ENCODE results near the gene ST7L.

The ST7L gene

DNA sequence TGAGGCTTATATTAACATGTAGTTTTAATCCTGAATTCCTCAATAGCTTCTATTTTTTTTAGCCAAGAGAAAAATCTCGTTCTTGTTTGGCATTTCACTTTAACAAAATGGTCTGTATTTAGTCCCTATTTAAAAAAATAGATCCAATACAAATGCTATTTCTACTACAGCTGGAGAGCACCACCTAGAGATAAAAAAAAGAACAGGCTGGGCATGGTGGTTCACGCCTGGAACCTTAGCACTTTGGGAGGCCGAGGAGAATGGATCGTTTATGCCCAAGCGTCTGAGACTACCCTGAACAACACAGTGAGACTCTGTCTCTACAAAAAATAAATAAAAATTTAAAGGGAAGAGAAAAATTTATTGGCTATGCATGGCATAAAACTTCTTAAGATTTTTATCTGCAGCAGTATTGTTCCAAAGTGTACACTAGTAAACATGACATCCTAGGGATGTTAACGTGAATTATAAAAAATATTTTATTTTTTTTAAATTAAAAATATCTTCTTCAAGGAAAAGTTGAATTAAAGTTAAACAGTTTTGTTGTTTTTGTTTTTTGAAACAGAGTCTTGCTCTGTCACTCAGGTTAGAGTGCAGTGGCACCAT lies 4.4 kb downstream of the ST7L start:
- H3K27ac ChIP-seq (ENCODE audit: low read length) = no peak overlapping the region
- H3K4me3 ChIP-seq (ENCODE audit: low read length) = no peak overlapping the region
- H3K9me3 ChIP-seq (ENCODE audit: control insufficient read depth, low read depth, low read length) = no peaks in the 10 kb centered on the region
- H3K9ac ChIP-seq (ENCODE audit: low read length) = no peak overlapping the region
- no peaks in the 10 kb centered on the region for H3K27me3 ChIP-seq (ENCODE audit: control insufficient read depth, insufficient read depth, low read length)
- peaks cover 38% of the 10 kb centered on the region for H3K36me3 ChIP-seq (ENCODE audit: control insufficient read depth, low read depth, low read length)
- H3K4me1 ChIP-seq (ENCODE audit: control insufficient read depth, low read depth, low read length) = peaks cover 5% of the 10 kb centered on the region

- H3K9ac ChIP-seq (ENCODE audit: low read length) = no peak overlapping the region
- no peak overlapping the region for H3K4me3 ChIP-seq (ENCODE audit: low read length)
- H3K9me3 ChIP-seq (ENCODE audit: control insufficient read depth, low read depth, low read length) = no peaks in the 10 kb centered on the region
- peaks cover 46% of the 10 kb centered on the region for H3K36me3 ChIP-seq (ENCODE audit: control insufficient read depth, low read depth, low read length)
- no peak overlapping the region for H3K27ac ChIP-seq (ENCODE audit: low read length)
- H3K4me1 ChIP-seq (ENCODE audit: control insufficient read depth, low read depth, low read length) = no peaks in the 10 kb centered on the region
- no peaks in the 10 kb centered on the region for H3K27me3 ChIP-seq (ENCODE audit: control insufficient read depth, insufficient read depth, low read length)
Observed at GRCh38 chr1:112605633-112606327, 13.2 kb downstream of the ST7L start.

DNA sequence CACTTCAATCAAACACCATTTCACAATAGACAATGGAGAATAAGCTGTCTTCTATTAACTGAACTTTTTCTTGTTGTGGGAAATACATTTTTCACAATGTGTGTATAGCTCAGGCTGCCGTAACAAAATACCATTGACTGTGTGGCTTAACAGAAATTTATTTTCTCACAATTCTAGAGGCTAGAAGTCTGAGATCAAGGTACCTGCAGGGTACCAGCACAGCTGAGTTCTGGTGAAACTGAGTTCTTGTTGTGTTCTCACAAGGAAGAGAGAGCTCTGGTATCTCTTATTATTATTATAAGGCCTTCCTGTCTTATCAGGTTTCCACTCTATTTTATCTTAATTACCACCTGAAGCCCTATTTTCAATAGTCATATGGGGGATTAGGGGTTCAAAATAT lies 15.4 kb downstream of the ST7L start:
- Histone ChIP-seq H3K9ac (ENCODE audit: low read length) (no peak overlapping the region), H3K27me3 (ENCODE audit: control insufficient read depth, insufficient read depth, low read length) (no peaks in the 10 kb centered on the region), H3K27ac (ENCODE audit: low read length) (no peak overlapping the region), H3K4me1 (ENCODE audit: control insufficient read depth, low read depth, low read length) (no peaks in the 10 kb centered on the region), H3K4me3 (ENCODE audit: low read length) (no peak overlapping the region), H3K9me3 (ENCODE audit: control insufficient read depth, low read depth, low read length) (no peaks in the 10 kb centered on the region), H3K36me3 (ENCODE audit: control insufficient read depth, low read depth, low read length) (peaks cover 37% of the 10 kb centered on the region)

- Histone ChIP-seq H3K27me3 (ENCODE audit: control insufficient read depth, insufficient read depth, low read length) (no peaks in the 10 kb centered on the region), H3K4me1 (ENCODE audit: control insufficient read depth, low read depth, low read length) (no peaks in the 10 kb centered on the region), H3K9ac (ENCODE audit: low read length) (no peak overlapping the region), H3K27ac (ENCODE audit: low read length) (no peak overlapping the region), H3K36me3 (ENCODE audit: control insufficient read depth, low read depth, low read length) (peaks cover 33% of the 10 kb centered on the region), H3K9me3 (ENCODE audit: control insufficient read depth, low read depth, low read length) (no peaks in the 10 kb centered on the region), H3K4me3 (ENCODE audit: low read length) (no peak overlapping the region)
Observed at GRCh38 chr1:112603012-112603411, 15.9 kb downstream of the ST7L start.

- H3K4me3 ChIP-seq (ENCODE audit: low read length) = no peak overlapping the region
- H3K36me3 ChIP-seq (ENCODE audit: control insufficient read depth, low read depth, low read length) = peaks cover 29% of the 10 kb centered on the region
- H3K27ac ChIP-seq (ENCODE audit: low read length) = no peak overlapping the region
- H3K4me1 ChIP-seq (ENCODE audit: control insufficient read depth, low read depth, low read length) = no peaks in the 10 kb centered on the region
- H3K9ac ChIP-seq (ENCODE audit: low read length) = no peak overlapping the region
- H3K27me3 ChIP-seq (ENCODE audit: control insufficient read depth, insufficient read depth, low read length) = no peaks in the 10 kb centered on the region
- H3K9me3 ChIP-seq (ENCODE audit: control insufficient read depth, low read depth, low read length) = no peaks in the 10 kb centered on the region
Observed at GRCh38 chr1:112599477-112599876, 19.5 kb downstream of the ST7L start.

- Histone ChIP-seq H3K27ac (ENCODE audit: low read length) (no peak overlapping the region), H3K9ac (ENCODE audit: low read length) (no peak overlapping the region), H3K4me3 (ENCODE audit: low read length) (no peak overlapping the region), H3K36me3 (ENCODE audit: control insufficient read depth, low read depth, low read length) (peaks cover 23% of the 10 kb centered on the region), H3K27me3 (ENCODE audit: control insufficient read depth, insufficient read depth, low read length) (no peaks in the 10 kb centered on the region), H3K4me1 (ENCODE audit: control insufficient read depth, low read depth, low read length) (no peaks in the 10 kb centered on the region), H3K9me3 (ENCODE audit: control insufficient read depth, low read depth, low read length) (no peaks in the 10 kb centered on the region)
Observed at GRCh38 chr1:112594208-112594876, 24.6 kb downstream of the ST7L start.

DNA sequence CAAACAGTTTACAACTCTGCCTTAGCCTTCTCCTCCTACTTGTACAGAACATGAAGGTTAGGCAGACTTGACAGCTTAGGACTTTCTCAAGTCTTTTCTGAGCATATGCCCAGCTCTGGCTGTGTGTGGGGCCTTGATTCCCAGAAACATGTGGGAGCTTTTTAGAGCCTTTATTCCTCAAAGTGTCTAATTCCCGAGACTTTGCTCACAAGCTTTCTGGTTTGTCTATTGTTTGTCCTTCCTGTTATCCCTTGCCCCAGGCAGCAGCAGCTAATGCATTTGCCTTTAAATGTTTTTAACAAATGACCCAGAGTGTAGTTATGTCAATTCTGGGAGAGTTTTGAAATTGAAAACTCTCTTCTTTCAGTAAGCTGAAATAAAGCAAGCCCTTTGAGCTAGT lies 29.2 kb downstream of the ST7L start:
- H3K27ac ChIP-seq (ENCODE audit: low read length) = no peak overlapping the region
- H3K27me3 ChIP-seq (ENCODE audit: control insufficient read depth, insufficient read depth, low read length) = no peaks in the 10 kb centered on the region
- H3K9me3 ChIP-seq (ENCODE audit: control insufficient read depth, low read depth, low read length) = no peaks in the 10 kb centered on the region
- H3K4me3 ChIP-seq (ENCODE audit: low read length) = no peak overlapping the region
- no peak overlapping the region for H3K9ac ChIP-seq (ENCODE audit: low read length)
- H3K4me1 ChIP-seq (ENCODE audit: control insufficient read depth, low read depth, low read length) = no peaks in the 10 kb centered on the region
- peaks cover 4% of the 10 kb centered on the region for H3K36me3 ChIP-seq (ENCODE audit: control insufficient read depth, low read depth, low read length)

DNA sequence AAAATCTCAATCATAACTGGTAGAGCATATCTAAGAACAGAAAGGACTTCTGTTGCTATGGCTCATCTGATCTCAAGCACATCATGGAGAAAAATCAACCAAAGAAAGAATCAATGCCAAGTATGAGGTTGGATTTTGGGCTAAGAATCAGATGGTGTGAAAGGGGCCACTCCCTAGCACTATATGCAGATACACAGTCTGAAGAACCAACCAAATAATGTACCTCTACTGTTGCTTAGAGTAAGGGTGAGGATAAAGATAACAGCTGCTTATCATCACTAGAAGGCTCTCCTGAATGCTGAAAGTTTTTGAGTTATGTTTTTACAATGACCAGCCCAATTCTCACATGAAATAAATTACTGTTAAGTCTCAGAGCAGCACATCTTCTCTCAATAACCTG lies 35.6 kb downstream of the ST7L start:
- no peaks in the 10 kb centered on the region for H3K27me3 ChIP-seq (ENCODE audit: control insufficient read depth, insufficient read depth, low read length)

GRCh38 chr1:112581586-112582192 lies 37.3 kb downstream of the ST7L start:
- Histone ChIP-seq H3K9ac (ENCODE audit: low read length) (no peak overlapping the region), H3K27me3 (ENCODE audit: control insufficient read depth, insufficient read depth, low read length) (no peaks in the 10 kb centered on the region), H3K4me1 (ENCODE audit: control insufficient read depth, low read depth, low read length) (no peaks in the 10 kb centered on the region), H3K27ac (ENCODE audit: low read length) (no peak overlapping the region), H3K36me3 (ENCODE audit: control insufficient read depth, low read depth, low read length) (peaks cover 14% of the 10 kb centered on the region), H3K9me3 (ENCODE audit: control insufficient read depth, low read depth, low read length) (no peaks in the 10 kb centered on the region), H3K4me3 (ENCODE audit: low read length) (no peak overlapping the region)

More for the DNA sequence above, 35.6 kb downstream of the ST7L start:
- no peak overlapping the region for H3K4me3 ChIP-seq (ENCODE audit: low read length)
- H3K36me3 ChIP-seq (ENCODE audit: control insufficient read depth, low read depth, low read length) = peaks cover 6% of the 10 kb centered on the region
- no peak overlapping the region for H3K9ac ChIP-seq (ENCODE audit: low read length)
- no peaks in the 10 kb centered on the region for H3K4me1 ChIP-seq (ENCODE audit: control insufficient read depth, low read depth, low read length)
- H3K27ac ChIP-seq (ENCODE audit: low read length) = no peak overlapping the region
- H3K9me3 ChIP-seq (ENCODE audit: control insufficient read depth, low read depth, low read length) = no peaks in the 10 kb centered on the region

DNA sequence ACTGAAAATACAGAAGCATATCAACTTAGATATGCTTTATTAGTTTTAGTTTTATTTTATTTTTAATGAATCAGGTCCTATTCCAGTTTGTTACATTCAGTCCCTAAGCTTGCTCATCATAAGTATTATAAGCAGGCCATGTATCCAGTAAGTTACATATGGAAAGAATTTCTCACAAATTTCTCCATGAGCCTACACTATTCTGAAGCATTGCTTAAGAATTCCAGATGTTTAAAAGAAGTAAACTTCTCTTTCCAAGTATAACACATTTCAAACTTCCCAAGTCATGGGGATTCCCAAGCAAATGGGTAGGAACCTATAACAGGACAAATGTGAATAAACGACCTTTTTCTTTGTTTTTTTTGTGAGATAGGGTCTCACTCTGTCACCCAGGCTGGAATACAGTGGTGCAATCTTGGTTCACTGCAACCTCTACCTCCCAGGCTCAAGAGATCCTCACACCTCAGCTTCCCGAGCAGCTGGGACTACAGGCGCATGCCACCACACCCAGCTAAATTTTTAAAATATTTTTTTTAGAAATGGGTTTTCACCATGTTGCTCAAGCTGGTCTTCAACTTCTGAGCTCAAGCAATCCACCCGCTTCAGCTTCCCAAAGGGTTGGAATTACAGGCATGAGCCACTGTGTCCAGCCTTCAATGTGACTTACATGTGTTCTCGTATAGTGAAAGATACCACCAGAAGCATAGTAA lies 39.0 kb downstream of the ST7L start:
- Histone ChIP-seq H3K9me3 (ENCODE audit: control insufficient read depth, low read depth, low read length) (no peaks in the 10 kb centered on the region), H3K36me3 (ENCODE audit: control insufficient read depth, low read depth, low read length) (peaks cover 25% of the 10 kb centered on the region), H3K4me1 (ENCODE audit: control insufficient read depth, low read depth, low read length) (no peaks in the 10 kb centered on the region), H3K4me3 (ENCODE audit: low read length) (no peak overlapping the region), H3K27me3 (ENCODE audit: control insufficient read depth, insufficient read depth, low read length) (no peaks in the 10 kb centered on the region), H3K9ac (ENCODE audit: low read length) (no peak overlapping the region), H3K27ac (ENCODE audit: low read length) (no peak overlapping the region)

GRCh38 chr1:112576240-112576639 lies 42.7 kb downstream of the ST7L start:
- H3K4me1 ChIP-seq (ENCODE audit: control insufficient read depth, low read depth, low read length) = no peaks in the 10 kb centered on the region
- no peaks in the 10 kb centered on the region for H3K9me3 ChIP-seq (ENCODE audit: control insufficient read depth, low read depth, low read length)
- H3K27me3 ChIP-seq (ENCODE audit: control insufficient read depth, insufficient read depth, low read length) = no peaks in the 10 kb centered on the region
- no peak overlapping the region for H3K4me3 ChIP-seq (ENCODE audit: low read length)
- peaks cover 19% of the 10 kb centered on the region for H3K36me3 ChIP-seq (ENCODE audit: control insufficient read depth, low read depth, low read length)
- no peak overlapping the region for H3K27ac ChIP-seq (ENCODE audit: low read length)
- no peak overlapping the region for H3K9ac ChIP-seq (ENCODE audit: low read length)
